Neural cell (in vitro differentiated cells): Measurements from ENCODE around the gene HSD17B2. TPM values are rescaled to one million over a fixed set of nuclear protein-coding genes. Genes with fewer than 3 reads are reported as not detected.

ENCODE experiments used
- H2AFZ ChIP-seq: fragments of 200-600, 300-800 bp; sonication (generic), shearing (Covaris generic); 2 replicates; pipeline ENCODE4 v1.6.0; 2014; ENCODE audit warnings: low read depth, mild to moderate bottlenecking, antibody characterized with exemption, low read length, moderate library complexity
- H3F3A ChIP-seq: fragments of 200-600 bp; shearing (Covaris generic); 2 replicates; pipeline ENCODE4 v1.6.1; 2016; ENCODE audit warnings: mild to moderate bottlenecking, moderate library complexity, mixed read lengths, antibody characterized with exemption, low read length; ENCODE audit not compliant: insufficient read depth, poor library complexity, severe bottlenecking
- H3K27ac ChIP-seq: fragments of 200-600, 300-800 bp; sonication (generic), shearing (Covaris generic); 2 replicates; pipeline ENCODE4 v1.5.1; 2014; ENCODE audit warnings: mild to moderate bottlenecking, low read length, moderate library complexity
- H3K27me3 ChIP-seq: fragments of 300-800, 200-600 bp; sonication (generic), shearing (Covaris generic); 2 replicates; pipeline ENCODE4 v1.6.0; 2014; ENCODE audit warnings: mild to moderate bottlenecking, low read depth, low read length, moderate library complexity; ENCODE audit not compliant: insufficient read depth
- H3K36me3 ChIP-seq: fragments of 300-800, 200-600 bp; sonication (generic), shearing (Covaris generic); 2 replicates; pipeline ENCODE4 v1.5.1; 2014; ENCODE audit warnings: mild to moderate bottlenecking, antibody characterized with exemption, low read length, moderate library complexity; ENCODE audit not compliant: insufficient read depth
- H3K4me2 ChIP-seq: fragments of 300-800, 200-600 bp; sonication (generic), shearing (Covaris generic); 2 replicates; pipeline ENCODE4 v1.6.0; 2014; ENCODE audit warnings: mild to moderate bottlenecking, low read length
- H3K4me3 ChIP-seq: fragments of 300-800, 200-600 bp; sonication (generic), shearing (Covaris generic); 2 replicates; pipeline ENCODE4 v1.5.1; 2014; ENCODE audit warnings: mild to moderate bottlenecking, low read length, moderate library complexity
- H3K79me2 ChIP-seq: fragments of 200-600 bp; shearing (Covaris generic); replicated peaks from 2 replicates; pipeline ENCODE4 v1.6.0; 2014; ENCODE audit warnings: mild to moderate bottlenecking, low read length, moderate library complexity; ENCODE audit not compliant: insufficient read depth
- H3K9ac ChIP-seq: fragments of 300-800, 200-600 bp; sonication (generic), shearing (Covaris generic); 2 replicates; pipeline ENCODE4 v1.6.1; 2016; ENCODE audit warnings: mild to moderate bottlenecking, low read length, mixed read lengths
- H3K9me2 ChIP-seq: fragments of 200-600 bp; shearing (Covaris generic); 2 replicates; pipeline ENCODE4 v1.6.1; 2016; ENCODE audit warnings: mild to moderate bottlenecking, low read length, mixed read lengths; ENCODE audit not compliant: insufficient read depth
- H3K9me3 ChIP-seq: fragments of 200-600, 300-800 bp; sonication (generic), shearing (Covaris generic); 2 replicates; pipeline ENCODE4 v1.6.1; 2016; ENCODE audit warnings: mild to moderate bottlenecking, mixed run types, low read length, moderate library complexity, mixed read lengths
- H4K20me1 ChIP-seq: fragments of 200-600 bp; shearing (Covaris generic); 2 replicates; pipeline ENCODE4 v1.6.1; 2016; ENCODE audit warnings: mild to moderate bottlenecking, mixed run types; ENCODE audit not compliant: insufficient read depth
- EP300 ChIP-seq: fragments of 450-650 bp; conservative IDR thresholded peaks from 2 replicates; pipeline ENCODE4 v1.6.1; 2014; ENCODE audit warnings: antibody characterized with exemption, mild to moderate bottlenecking, moderate library complexity; ENCODE audit not compliant: poor library complexity, severe bottlenecking
- EZH2 ChIP-seq: fragments of 200-600, 300-800 bp; shearing (Covaris generic), sonication (generic); IDR thresholded peaks from 2 replicates; pipeline ENCODE4 v1.6.1; 2014; ENCODE audit warnings: antibody characterized with exemption, low read length, borderline replicate concordance, mild to moderate bottlenecking; ENCODE audit not compliant: insufficient read depth, poor library complexity, severe bottlenecking
- MXI1 ChIP-seq: fragments of 450-650 bp; conservative IDR thresholded peaks from 2 replicates; pipeline ENCODE4 v1.6.1; 2014; ENCODE audit warnings: antibody characterized with exemption, mild to moderate bottlenecking; ENCODE audit not compliant: poor library complexity, severe bottlenecking
- POLR2AphosphoS5 ChIP-seq: IDR thresholded peaks from 2 replicates; pipeline ENCODE4 v1.6.1; 2012
- RAD21 ChIP-seq: fragments of 450-650 bp; conservative IDR thresholded peaks from 2 replicates; pipeline ENCODE4 v1.6.1; 2014; ENCODE audit warnings: antibody characterized with exemption, mild to moderate bottlenecking, moderate library complexity
- SMC3 ChIP-seq: fragments of 450-650 bp; conservative IDR thresholded peaks from 2 replicates; pipeline ENCODE4 v1.6.1; 2014; ENCODE audit warnings: antibody characterized with exemption, mild to moderate bottlenecking, moderate library complexity; ENCODE audit not compliant: poor library complexity
- TAF1 ChIP-seq: IDR thresholded peaks from 2 replicates; pipeline ENCODE4 v1.6.1; 2012; ENCODE audit warnings: low read depth
- polyA plus RNA-seq: library from polyadenylated mRNA; depleted of rRNA; stranded (reverse); fragments of >200 nt; gene quantifications from 2 replicates; pipeline ENCODE4 v1.2.3, GENCODE V29; 2014
- TF ChIP-seq, protein P1 (sequence below): IDR thresholded peaks from 2 replicates; pipeline ENCODE4 v1.6.1; 2012; ENCODE audit warnings: borderline replicate concordance
- TF ChIP-seq, protein P2 (sequence below): fragments of 450-650 bp; IDR thresholded peaks from 2 replicates; pipeline ENCODE4 v1.5.1; 2014; ENCODE audit warnings: antibody characterized with exemption, mild to moderate bottlenecking, moderate library complexity; ENCODE audit not compliant: poor library complexity, severe bottlenecking

HSD17B2 gene
- polyA plus RNA-seq, 1 donor from 2014 or later, result not detected

DNA sequence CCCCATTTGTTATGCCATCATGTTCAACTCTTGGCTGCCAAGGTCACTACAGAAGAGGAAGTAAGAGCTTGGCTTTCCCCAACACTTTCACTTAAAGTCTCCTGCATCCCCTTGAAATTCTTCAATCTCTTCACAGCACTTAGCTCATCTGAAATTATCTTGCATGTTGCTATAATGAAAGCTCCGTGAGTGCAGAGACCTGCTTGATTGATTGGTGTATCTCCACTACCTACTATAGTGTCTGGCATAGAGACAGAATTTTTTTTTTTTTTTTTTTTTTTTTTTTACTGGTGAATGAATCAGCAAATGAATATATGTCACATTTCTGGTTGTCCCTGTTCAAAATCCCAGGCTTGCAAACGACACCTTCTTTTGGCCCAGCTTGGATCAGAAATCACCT, 21.9 kb upstream of the HSD17B2 start:
- H3K27me3 ChIP-seq, result no peaks in the 10 kb centered on the region
- H3K9me3 ChIP-seq, result no peaks in the 10 kb centered on the region
- H3K27ac ChIP-seq, result no peak overlapping the region
- no peak overlapping the region for H2AFZ ChIP-seq
- TF ChIP-seq, protein P1, sequence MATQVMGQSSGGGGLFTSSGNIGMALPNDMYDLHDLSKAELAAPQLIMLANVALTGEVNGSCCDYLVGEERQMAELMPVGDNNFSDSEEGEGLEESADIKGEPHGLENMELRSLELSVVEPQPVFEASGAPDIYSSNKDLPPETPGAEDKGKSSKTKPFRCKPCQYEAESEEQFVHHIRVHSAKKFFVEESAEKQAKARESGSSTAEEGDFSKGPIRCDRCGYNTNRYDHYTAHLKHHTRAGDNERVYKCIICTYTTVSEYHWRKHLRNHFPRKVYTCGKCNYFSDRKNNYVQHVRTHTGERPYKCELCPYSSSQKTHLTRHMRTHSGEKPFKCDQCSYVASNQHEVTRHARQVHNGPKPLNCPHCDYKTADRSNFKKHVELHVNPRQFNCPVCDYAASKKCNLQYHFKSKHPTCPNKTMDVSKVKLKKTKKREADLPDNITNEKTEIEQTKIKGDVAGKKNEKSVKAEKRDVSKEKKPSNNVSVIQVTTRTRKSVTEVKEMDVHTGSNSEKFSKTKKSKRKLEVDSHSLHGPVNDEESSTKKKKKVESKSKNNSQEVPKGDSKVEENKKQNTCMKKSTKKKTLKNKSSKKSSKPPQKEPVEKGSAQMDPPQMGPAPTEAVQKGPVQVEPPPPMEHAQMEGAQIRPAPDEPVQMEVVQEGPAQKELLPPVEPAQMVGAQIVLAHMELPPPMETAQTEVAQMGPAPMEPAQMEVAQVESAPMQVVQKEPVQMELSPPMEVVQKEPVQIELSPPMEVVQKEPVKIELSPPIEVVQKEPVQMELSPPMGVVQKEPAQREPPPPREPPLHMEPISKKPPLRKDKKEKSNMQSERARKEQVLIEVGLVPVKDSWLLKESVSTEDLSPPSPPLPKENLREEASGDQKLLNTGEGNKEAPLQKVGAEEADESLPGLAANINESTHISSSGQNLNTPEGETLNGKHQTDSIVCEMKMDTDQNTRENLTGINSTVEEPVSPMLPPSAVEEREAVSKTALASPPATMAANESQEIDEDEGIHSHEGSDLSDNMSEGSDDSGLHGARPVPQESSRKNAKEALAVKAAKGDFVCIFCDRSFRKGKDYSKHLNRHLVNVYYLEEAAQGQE, result no peak
- no peak for TF ChIP-seq POLR2AphosphoS5
- TF ChIP-seq SMC3, result no peak
- no peak for TF ChIP-seq RAD21
- TF ChIP-seq MXI1, result no peak
- no peak for TF ChIP-seq EP300
- no peak for TF ChIP-seq EZH2
- no peak for TF ChIP-seq TAF1
- TF ChIP-seq, protein P2, sequence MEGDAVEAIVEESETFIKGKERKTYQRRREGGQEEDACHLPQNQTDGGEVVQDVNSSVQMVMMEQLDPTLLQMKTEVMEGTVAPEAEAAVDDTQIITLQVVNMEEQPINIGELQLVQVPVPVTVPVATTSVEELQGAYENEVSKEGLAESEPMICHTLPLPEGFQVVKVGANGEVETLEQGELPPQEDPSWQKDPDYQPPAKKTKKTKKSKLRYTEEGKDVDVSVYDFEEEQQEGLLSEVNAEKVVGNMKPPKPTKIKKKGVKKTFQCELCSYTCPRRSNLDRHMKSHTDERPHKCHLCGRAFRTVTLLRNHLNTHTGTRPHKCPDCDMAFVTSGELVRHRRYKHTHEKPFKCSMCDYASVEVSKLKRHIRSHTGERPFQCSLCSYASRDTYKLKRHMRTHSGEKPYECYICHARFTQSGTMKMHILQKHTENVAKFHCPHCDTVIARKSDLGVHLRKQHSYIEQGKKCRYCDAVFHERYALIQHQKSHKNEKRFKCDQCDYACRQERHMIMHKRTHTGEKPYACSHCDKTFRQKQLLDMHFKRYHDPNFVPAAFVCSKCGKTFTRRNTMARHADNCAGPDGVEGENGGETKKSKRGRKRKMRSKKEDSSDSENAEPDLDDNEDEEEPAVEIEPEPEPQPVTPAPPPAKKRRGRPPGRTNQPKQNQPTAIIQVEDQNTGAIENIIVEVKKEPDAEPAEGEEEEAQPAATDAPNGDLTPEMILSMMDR, result no peak
- H3K9me2 ChIP-seq, result no peaks in the 10 kb centered on the region
- no peak overlapping the region for H3K9ac ChIP-seq
- H3K36me3 ChIP-seq, result no peaks in the 10 kb centered on the region
- H3K79me2 ChIP-seq, result no peaks in the 10 kb centered on the region
- H4K20me1 ChIP-seq, result no peaks in the 10 kb centered on the region
- H3K4me2 ChIP-seq, result no peak overlapping the region
- no peaks in the 10 kb centered on the region for H3F3A ChIP-seq
- no peak overlapping the region for H3K4me3 ChIP-seq

DNA sequence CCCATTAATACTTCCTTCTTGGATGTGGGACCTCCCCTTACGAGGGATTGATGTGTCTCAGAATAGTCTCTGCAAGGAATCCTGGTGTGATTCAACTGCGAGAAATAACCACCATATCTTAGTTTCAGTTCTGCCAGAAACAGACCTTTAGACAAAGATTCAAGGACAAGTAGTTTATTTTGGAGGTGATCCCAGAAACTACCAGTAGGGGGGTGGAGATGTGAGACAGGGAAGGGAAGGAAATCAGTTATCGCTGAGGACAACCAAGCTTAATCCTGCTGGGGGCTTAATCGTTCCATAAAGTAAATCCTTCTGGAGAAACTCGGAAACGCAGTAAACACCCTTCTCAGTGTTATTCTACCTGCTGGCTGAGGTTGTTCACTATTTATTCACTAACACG, 18.8 kb upstream of the HSD17B2 start:
- Histone ChIP-seq H4K20me1 (no peaks in the 10 kb centered on the region), H3K79me2 (no peaks in the 10 kb centered on the region), H3K4me3 (no peak overlapping the region), H3K9me3 (no peaks in the 10 kb centered on the region), H3K27ac (no peak overlapping the region), H3F3A (no peaks in the 10 kb centered on the region), H3K4me2 (no peak overlapping the region), H3K27me3 (no peaks in the 10 kb centered on the region), H3K36me3 (no peaks in the 10 kb centered on the region), H2AFZ (no peak overlapping the region), H3K9ac (no peak overlapping the region), H3K9me2 (no peaks in the 10 kb centered on the region)
- TF ChIP-seq POLR2AphosphoS5 (no peak), EP300 (no peak)
- TF ChIP-seq, protein P2, result no peak
- TF ChIP-seq, protein P1, result no peak
